BE2C (cell line): ENCODE measurements around the gene KLF5.

Experiments used
- DNase-seq: peaks from one replicate; pipeline ENCODE4 v3.0.0-alpha.2; 2020
- H3K27me3 ChIP-seq: fragments of 250-450 bp; sonication (Bioruptor Pico); 2 replicates; pipeline ENCODE4 v1.5.1; 2020; ENCODE audit warnings: mild to moderate bottlenecking
- H3K36me3 ChIP-seq: fragments of 250-450 bp; sonication (Bioruptor Pico); 2 replicates; pipeline ENCODE4 v1.5.1; 2020; ENCODE audit warnings: mild to moderate bottlenecking
- H3K4me1 ChIP-seq: fragments of 250-450 bp; sonication (Bioruptor Pico); 2 replicates; pipeline ENCODE4 v1.5.1; 2020
- H3K4me3 ChIP-seq: 2 replicates; pipeline ENCODE4 v1.5.1; 2011; ENCODE audit warnings: low read depth, low read length
- H3K9me3 ChIP-seq: fragments of 250-450 bp; sonication (Bioruptor Pico); 2 replicates; pipeline ENCODE4 v1.5.1; 2020
- TF ChIP-seq, protein P1 (sequence below): IDR thresholded peaks from 2 replicates; pipeline ENCODE4 v1.5.1; 2012; ENCODE audit warnings: mild to moderate bottlenecking, low read depth, low read length

KLF5 gene

DNA sequence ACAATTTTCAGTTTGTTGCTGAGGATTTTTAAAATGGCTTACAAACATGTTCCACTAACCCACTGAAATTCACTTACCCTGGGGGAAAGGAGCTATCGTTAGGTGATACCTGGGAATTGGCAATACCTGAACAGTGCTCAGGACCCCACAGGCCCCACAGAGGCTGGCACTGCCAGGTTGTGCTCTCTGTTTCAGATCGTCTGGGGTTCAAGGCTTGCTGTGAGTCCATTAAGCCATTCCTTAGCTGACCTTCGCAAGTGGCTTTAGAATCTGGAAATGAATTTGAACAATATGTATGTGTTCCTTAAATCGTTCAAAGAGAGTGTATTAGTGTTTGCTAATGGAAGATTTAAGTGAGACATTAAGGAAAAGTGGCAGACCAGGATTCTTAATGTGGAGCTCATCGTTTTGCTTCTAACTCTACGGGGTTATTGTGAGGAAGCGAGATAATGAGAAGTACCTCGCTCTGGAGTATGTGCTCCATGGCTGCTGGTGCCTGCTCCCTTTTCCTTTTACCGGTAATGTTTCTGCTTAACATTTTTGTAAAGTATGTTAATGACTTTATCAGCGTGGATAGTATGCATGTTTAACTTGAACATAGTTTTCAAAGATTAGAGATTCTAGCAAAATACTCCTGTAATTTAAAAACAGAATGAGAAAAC, 13.6 kb downstream of the KLF5 start:
- Histone ChIP-seq H3K4me3 (no peak overlapping the region), H3K4me1 (no peaks in the 10 kb centered on the region), H3K9me3 (no peaks in the 10 kb centered on the region), H3K36me3 (no peaks in the 10 kb centered on the region), H3K27me3 (no peaks in the 10 kb centered on the region)
- TF ChIP-seq, protein P1, sequence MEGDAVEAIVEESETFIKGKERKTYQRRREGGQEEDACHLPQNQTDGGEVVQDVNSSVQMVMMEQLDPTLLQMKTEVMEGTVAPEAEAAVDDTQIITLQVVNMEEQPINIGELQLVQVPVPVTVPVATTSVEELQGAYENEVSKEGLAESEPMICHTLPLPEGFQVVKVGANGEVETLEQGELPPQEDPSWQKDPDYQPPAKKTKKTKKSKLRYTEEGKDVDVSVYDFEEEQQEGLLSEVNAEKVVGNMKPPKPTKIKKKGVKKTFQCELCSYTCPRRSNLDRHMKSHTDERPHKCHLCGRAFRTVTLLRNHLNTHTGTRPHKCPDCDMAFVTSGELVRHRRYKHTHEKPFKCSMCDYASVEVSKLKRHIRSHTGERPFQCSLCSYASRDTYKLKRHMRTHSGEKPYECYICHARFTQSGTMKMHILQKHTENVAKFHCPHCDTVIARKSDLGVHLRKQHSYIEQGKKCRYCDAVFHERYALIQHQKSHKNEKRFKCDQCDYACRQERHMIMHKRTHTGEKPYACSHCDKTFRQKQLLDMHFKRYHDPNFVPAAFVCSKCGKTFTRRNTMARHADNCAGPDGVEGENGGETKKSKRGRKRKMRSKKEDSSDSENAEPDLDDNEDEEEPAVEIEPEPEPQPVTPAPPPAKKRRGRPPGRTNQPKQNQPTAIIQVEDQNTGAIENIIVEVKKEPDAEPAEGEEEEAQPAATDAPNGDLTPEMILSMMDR, result no peak
- DNase-seq, result no peak

DNA sequence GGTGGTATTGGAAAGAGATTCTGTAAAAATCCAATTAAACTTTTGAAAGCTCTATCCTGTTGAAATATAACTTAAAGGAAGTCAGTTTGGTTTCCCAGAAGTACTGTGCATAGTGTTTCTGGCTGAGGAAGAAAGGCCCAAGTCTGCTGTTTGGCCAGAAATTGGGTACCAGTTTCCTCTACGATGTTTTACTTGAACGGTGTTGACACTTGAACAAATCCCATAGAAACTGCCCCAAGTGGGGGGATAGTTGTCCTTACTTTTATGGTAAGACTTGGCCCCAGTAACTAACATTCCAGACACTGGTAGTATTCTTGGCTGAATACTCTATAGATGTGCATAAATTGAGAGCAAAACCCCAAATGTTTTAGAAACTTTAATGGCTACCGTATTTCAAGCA, 14.2 kb downstream of the KLF5 start:
- TF ChIP-seq, protein P1, result no peak
- no peak for DNase-seq
- no peaks in the 10 kb centered on the region for H3K4me1 ChIP-seq
- H3K9me3 ChIP-seq, result no peaks in the 10 kb centered on the region
- H3K27me3 ChIP-seq, result no peaks in the 10 kb centered on the region
- H3K4me3 ChIP-seq, result no peak overlapping the region
- no peaks in the 10 kb centered on the region for H3K36me3 ChIP-seq

DNA sequence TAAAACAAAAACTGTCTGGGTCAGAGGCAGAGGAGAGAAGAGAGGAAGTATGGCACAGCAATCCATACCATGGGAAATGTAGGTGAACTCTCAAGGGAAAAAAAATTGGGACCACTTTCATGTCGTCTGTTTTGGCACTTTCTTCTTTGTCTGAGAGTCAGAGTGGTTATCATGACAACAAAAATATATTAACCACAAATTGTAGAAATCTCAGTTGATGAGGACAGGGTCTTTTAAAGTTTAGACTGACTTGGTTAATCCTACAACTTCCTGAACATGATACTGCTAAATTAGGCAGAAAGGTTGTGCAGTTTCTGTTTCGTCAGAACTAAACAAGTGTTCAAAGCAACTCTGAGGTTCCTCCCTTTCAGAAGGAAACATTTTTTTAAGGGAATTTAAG, 15.2 kb downstream of the KLF5 start:
- Histone ChIP-seq H3K9me3 (no peaks in the 10 kb centered on the region), H3K4me3 (no peak overlapping the region), H3K36me3 (no peaks in the 10 kb centered on the region), H3K4me1 (no peaks in the 10 kb centered on the region; the same call in 1 of the 2 replicates), H3K27me3 (no peaks in the 10 kb centered on the region)
- TF ChIP-seq, protein P1, result no peak
- DNase-seq, result no peak

DNA sequence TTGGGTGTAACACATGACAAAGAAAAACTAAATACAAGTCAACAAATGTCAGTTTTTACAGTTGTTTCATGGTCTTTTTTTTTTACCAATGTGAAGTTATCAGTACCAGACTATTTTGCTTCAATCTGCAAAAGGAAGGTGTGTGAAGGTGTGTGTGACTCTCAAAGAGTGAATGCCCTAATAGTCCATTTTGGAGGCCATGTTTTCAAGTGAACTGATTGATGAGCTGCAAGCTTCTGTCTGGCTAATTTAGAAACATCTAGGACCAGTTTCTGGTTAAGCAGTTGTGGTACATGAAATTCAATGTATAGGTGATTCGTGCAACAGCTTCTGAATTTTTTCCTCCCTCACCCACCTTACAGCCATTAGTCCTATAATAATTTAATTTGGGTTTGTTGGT, 16.1 kb downstream of the KLF5 start:
- Histone ChIP-seq H3K9me3 (no peaks in the 10 kb centered on the region), H3K4me1 (no peaks in the 10 kb centered on the region; the same call in 1 of the 2 replicates), H3K36me3 (no peaks in the 10 kb centered on the region), H3K4me3 (no peak overlapping the region), H3K27me3 (no peaks in the 10 kb centered on the region)
- TF ChIP-seq, protein P1, result no peak
- DNase-seq, result no peak

DNA sequence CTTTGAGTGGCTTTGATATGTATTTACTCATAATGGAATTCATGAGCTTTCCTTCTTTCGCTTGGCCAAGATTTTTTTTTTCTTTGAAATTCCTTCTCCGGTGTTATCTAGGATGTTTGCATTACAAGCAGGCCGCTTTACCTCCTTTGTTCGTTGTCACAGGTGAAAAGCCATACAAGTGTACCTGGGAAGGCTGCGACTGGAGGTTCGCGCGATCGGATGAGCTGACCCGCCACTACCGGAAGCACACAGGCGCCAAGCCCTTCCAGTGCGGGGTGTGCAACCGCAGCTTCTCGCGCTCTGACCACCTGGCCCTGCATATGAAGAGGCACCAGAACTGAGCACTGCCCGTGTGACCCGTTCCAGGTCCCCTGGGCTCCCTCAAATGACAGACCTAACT, 16.7 kb downstream of the KLF5 start:
- Histone ChIP-seq H3K4me3 (no peak overlapping the region), H3K9me3 (no peaks in the 10 kb centered on the region), H3K4me1 (no peaks in the 10 kb centered on the region; the same call in 1 of the 2 replicates), H3K27me3 (no peaks in the 10 kb centered on the region), H3K36me3 (no peaks in the 10 kb centered on the region)
- no peak for DNase-seq
- TF ChIP-seq, protein P1, result no peak

DNA sequence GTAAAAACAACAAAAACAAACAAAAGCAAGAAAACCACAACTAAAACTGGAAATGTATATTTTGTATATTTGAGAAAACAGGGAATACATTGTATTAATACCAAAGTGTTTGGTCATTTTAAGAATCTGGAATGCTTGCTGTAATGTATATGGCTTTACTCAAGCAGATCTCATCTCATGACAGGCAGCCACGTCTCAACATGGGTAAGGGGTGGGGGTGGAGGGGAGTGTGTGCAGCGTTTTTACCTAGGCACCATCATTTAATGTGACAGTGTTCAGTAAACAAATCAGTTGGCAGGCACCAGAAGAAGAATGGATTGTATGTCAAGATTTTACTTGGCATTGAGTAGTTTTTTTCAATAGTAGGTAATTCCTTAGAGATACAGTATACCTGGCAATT, 17.1 kb downstream of the KLF5 start:
- H3K4me1 ChIP-seq, result no peaks in the 10 kb centered on the region; the same call in 1 of the 2 replicates
- TF ChIP-seq, protein P1, result no peak
- no peak overlapping the region for H3K4me3 ChIP-seq

More for the DNA sequence above, 17.1 kb downstream of the KLF5 start:
- DNase-seq, result no peak
- no peaks in the 10 kb centered on the region for H3K27me3 ChIP-seq
- H3K9me3 ChIP-seq, result no peaks in the 10 kb centered on the region
- H3K36me3 ChIP-seq, result no peaks in the 10 kb centered on the region
